Neural progenitor cell (in vitro differentiated cells): ENCODE data around the gene FGF2.

Experiments
- CTCF ChIP-seq: fragments of 200-600 bp; sonication (generic); IDR thresholded peaks from 2 replicates; pipeline ENCODE4 v1.5.1; 2017; ENCODE audit warnings: antibody characterized with exemption, mild to moderate bottlenecking
- EZH2 ChIP-seq: fragments of 200-600 bp; sonication (generic); IDR thresholded peaks from 2 replicates; pipeline ENCODE4 v1.6.1; 2017; ENCODE audit warnings: antibody characterized with exemption, mild to moderate bottlenecking, moderate library complexity
- EZH2phosphoT487 ChIP-seq: fragments of 200-600 bp; sonication (generic); IDR thresholded peaks from 2 replicates; pipeline ENCODE4 v1.6.1; 2017; ENCODE audit warnings: antibody characterized with exemption

GRCh38 chr4:122822466-122822865 lies 4.2 kb upstream of the FGF2 start:
- TF ChIP-seq CTCF (no peak), EZH2phosphoT487 (no peak), EZH2 (no peak)
